Fibroblast of skin of abdomen (primary cell): ENCODE results near the gene PRSS38.
"Not testable (repeated sequence)": the region's sequence is repeated elsewhere in the genome, so short reads cannot be mapped to it uniquely, and the experiment has no call there.

Source experiments
- DNase-seq: peaks from one replicate; pipeline ENCODE4 v3.0.0-alpha.2; 2013

The PRSS38 gene

DNA sequence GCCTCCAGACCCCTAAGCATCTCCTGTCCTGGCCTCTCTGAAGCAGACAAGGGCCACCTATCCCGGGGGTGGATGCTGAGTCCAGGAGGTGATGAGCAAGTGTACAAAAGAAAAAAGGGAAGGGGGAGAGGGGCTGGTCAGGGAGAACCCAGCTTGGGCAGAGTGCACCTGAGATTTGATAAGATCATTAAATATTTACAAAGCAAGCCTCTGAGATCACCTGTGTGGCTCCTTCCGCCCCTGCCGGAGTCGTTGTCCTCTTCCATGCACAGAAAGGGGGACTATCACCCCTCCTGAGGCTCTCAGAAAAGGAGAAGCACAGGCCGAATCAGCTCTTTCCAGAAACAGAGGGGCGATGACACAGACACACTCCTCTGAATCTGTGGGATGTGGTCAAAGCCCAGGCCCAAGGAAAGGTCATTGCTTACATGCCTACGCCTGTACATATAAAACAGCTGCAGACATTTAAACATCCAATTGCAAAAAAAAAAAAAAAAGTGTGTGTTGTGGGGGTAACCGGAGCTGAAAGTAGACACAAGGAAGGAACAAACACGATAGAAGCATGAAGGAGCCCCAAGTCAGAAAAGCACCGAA lies 30.9 kb downstream of the PRSS38 start:
- no peak for DNase-seq

DNA sequence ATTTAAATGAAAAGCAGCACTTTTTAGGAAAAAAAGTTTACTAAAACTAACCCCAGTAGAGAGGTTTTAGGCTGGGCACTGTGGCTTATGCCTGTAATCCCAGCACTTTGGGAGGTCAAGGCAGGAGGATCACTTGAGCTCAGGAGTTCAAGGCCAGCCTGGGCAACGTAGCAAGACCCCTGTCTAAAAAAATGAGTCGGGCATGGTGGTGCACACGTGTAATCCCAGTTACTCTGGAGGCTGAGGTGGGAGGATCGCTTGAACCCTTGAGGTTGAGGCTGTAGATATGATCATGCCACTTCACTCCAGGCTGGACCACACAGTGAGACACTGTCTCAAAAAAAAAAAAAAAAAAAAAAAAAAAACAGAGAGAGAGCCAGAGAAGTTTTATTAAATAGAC lies 31.6 kb downstream of the PRSS38 start:
- DNase-seq = not testable (repeated sequence)

DNA sequence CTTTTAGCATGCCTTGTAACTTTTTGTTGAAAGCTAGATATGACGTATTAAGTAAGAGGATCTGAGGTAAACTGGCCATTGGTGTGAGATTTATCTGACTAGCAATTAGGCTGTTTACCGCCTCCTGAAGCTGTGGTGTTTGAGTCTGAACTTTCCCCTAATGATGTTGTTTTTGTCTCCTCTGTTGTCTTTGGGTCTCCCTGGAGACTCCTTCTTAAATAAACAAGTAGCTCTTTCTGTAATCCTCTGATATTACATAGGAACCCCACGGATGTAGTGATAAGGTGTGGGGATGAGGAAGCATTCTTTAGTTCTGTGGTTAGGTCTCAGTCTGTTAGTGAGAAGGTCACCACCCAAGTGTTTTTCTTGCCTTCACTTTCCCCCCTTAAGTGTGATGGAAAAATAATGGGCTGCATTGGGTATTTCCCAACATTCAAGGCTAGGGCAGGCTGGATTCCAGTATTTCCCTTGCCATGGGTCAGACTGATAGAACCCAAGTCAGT lies 33.0 kb downstream of the PRSS38 start:
- no peak for DNase-seq

DNA sequence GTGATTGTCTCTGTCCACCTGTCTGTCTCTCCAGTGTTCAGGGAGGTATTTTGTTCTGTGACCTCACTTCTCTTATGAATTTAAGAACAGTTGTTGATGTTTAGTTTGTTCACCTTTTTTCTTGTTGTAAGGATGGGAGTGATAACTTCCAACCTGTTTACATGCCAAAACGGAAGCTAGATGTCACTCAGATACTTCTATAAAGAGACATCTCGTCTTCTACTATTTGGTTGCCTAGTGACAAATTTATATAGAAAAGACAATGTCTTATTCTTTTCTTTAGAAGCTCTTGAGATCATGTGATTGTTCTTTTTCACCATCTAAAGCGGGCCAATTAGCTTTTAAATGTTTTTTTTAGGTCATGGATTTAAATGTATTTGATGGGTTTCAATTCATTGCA lies 33.8 kb downstream of the PRSS38 start:
- no peak for DNase-seq

DNA sequence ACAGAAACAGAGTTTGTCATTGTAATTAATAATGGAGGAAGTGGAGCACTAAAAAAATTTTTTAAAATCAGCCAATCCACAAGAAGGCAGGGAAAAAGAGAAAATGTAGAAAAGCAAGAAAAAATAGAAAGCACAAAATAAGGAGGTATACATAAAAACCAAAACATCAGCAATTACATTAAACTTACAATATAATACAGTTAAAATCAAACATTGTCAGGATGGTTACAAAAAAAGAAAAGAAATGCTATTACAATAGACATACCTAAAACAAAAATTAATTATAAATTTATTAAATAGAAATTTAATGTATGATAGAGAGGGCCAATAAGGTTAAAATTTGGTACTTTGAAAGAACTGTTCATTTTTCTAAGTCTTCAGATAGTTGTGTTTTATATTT lies 38.7 kb downstream of the PRSS38 start:
- no peak for DNase-seq

DNA sequence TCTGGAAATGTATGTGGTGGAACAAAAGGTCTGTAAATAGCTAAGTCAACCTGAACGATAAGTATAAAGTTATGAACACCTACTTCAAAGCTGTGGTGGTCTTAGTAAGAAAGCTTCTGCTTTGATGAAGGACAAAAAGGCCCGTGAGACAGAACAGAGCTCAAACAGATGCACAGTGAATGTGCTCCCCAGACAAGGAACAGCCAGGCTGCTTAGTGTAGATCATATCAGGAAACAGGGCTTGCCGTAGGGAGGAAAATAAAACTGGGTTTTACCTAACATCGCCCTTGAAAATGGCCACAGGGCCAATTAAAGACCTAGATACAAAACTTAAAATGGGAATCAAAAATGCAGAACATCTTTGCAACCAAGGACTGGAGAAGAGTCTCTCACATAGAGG lies 40.2 kb downstream of the PRSS38 start:
- DNase-seq = no peak

DNA sequence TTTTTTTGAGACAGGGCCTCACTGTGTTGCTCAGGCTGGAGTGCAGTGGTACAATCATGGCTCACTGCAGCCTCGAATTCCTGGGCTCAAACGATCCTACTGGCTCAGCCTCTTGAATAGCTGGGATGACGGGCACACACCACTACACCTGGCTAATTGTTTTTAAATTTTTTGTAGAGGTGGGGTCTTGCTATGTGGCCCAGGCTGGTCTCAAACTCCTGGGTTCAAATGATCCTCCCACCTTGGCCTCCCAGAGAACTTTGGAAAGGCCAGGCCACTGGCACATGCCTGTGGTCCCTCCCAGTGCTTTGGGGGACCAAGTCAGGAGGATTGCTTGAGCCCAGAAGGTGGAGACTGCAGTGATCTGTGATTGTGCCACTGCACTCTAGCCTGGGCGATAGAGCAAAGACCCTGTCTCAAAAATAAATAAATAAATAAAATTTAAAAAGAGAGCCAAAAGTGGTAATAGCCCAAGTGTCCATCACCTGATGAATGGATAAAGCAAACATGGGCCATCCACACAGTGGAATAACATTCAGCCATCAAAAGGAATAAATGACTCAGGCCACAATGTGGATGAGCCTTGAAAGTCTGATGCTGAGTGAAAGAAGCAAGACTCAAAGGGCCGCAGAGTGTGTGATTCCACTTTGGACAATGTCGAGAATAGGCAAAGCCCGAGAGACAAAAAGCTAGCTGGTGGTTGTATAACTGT lies 40.8 kb downstream of the PRSS38 start:
- no peak for DNase-seq

DNA sequence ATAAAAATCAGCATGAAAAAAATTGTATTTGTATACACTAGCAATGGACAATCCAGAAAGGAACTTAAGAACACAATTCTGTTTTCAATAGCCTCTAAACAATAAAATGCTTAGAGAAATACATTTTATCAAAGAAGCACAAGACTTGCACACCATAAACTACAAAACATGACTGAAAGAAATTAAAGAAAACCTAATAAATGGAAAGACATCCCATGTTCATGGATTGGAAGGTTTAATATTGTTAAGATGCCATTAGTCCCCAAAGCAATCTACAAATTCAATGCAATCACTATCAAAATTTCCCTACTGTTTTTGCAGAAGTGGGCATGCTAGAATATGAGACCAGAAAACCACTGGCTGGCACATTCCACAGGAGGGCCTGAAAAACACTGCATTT lies 49.4 kb downstream of the PRSS38 start:
- no peak for DNase-seq

DNA sequence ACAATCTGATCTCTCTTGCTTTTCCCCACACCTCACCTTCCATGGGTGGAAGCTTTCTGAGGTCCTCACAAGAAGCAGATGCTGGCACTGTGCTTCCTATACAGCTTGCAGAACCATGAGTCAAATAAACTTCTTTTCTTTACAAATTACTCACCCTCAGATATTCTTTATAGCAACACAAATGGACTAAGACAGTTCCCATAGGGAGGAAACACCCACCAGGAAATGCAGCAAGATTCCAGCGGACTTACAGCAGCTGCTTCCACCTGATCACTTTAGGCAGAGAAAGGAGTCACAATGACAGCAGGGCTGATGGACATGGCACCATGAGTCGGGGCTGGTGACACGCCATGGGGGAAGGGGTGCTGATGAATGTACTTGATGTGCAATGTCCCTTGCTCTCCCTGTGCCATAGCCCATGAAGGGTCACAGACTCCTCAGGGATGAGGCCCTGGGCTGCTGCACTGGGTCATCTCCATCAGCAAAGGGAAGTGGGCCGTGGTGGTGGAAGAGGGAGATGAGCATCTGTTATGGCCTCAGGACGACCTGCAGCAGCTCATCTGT lies 53.9 kb downstream of the PRSS38 start:
- peak; percentile 38 for DNase-seq

DNA sequence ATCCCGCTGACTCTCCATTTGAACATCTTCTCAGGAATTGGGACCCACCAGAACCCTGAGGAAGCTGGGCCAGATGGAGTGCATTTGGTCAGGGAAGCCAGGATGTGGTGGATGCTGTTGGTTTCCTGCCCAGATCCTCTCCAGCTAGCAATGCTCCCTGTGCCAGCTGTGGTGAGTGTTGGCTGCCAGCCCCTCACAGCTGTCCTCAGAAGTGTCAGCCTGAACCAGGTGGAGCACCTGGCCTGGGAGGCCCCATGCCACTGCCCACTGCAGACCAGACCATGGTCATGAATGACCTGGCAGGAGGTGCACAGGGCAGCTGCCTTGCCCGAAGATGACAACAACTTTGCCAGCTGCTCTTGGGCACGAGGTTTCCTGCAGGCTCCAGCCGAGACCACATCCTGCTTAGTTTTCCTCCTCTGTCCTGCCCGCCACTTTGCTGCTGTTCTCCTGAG lies 54.4 kb downstream of the PRSS38 start:
- peak; percentile 76 for DNase-seq

DNA sequence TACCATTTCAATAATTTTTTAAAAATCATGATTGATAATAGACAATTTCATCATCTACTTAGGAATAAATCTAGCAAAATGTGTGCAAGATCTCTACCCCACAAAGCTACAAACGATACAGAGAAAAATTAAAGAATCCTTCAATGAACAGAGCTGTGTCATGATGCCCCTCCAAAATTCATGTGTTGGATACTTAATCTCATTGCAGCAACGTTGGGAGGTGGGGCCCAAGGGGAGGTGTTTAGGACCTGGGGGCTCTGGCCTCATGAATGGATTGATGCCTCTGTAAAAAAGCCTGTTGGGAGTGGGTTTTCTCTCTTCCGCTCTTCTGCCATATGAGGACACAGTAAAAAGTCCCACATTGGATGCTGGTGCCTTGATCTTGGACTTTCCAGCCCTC lies 54.9 kb downstream of the PRSS38 start:
- DNase-seq = no peak

DNA sequence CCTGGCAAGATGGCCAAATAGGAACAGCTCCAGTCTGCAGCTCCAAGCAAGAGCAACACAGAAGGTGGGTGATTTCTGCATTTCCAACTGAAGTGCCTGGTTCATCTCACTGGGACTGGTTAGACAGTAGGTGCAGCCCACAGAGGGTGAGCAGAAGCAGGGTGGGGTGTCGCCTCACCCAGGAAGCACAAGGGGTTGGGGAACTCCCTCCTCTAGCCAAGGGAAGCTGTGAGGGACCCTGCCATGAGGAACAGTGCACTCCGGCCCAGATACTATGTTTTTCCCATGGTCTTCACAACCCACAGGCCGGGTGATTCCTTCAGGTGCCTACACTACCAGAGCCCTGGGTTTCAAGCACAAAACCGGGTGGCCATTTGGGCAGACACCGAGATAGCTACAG lies 56.4 kb downstream of the PRSS38 start:
- not testable (repeated sequence) for DNase-seq

DNA sequence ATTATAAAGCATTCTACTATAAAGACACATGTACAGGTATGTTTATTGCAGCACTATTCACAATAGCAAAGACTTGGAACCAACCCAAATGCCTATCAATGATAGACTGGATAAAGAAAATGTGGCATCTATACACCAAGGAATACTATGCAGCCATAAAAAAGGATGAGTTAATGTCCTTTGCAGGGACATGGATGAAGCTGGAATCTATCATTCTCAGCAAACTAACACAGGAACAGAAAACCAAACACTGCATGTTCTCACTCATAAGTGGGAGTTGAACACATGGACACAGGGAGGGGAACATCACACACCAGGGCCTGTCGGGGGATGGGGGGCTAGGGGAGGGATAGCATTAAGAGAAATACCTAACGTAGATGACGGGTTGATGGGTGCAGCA lies 62.3 kb downstream of the PRSS38 start:
- not testable (repeated sequence) for DNase-seq

DNA sequence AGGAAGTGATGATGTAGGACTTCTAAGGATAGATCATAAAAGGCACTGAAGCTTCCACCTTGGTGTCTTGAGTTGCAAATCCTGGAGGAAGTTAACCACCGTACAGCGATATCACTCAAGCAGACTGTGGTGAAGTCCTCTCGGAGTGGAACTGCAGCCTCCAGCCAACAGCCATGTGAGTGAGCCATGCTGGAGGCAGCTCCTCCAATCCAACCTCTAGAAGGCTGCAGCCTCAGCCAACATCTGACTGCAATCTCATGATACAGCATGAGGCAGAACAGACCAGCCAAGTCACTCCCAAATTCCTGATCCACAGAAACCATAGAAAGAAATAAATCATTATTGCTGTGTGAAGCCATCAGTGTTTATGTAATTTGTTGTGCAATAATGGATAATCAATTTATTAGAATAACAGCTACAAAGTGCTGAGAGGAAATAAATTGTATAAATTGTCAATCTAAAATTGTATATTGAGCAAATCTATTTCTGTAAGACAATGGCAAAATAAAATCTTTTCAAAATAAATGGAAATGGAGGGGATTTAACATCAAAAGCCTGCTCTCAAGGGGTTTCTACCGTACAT lies 65.0 kb downstream of the PRSS38 start:
- no peak for DNase-seq

DNA sequence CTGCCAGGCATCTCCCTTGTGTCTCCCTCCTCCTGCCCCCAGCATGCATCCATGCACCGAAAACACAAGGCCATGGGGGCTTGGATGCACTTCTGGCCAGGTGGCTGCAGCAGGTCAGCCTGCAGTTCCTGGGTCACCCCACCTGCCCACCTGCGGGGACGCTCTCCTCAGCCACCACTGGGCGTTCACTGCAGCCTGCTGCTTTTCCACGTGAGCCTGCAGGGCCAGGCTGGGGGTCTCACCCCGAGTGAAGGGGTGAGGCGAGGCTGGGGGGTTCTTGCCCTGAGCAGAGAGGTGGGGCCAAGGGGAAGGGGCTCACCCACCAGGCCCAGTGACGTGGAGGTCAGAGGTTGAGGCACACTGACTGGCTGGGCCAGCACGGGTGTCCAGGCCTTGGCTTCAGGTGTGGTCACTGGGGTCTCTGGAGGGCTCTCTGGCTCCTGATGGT lies 67.6 kb downstream of the PRSS38 start:
- DNase-seq = no peak

DNA sequence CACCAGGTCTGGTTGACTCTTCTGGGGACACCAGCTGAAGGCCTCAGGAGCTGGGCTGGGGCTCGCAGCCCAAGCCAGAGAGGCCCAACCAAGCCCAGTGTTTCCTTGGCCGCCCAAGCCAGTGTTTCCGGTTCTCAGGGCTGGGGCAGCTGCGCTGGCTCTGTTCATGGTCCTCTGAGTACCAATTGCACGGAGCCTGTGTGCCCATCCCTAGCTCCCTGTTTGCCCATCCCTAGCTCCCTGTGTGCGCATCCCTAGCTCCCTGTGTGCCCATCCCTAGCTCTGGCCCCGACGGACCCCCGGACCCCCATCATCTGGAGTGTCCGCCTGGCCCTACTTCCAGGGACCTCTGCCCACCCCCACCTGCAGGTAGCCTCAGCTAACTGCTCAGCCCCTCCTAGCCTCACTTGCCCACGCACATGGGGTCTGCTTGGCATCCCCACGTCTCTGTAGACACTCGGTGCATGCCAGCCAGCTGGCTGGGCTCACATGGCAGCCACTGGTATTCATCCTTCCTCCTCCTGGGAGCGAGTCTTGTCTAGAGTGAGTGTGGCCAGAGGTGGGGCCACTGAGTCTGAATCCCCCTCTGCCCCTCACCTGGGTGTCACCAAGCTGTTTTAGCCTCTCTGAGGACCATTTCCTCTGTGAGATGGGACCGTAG lies 68.3 kb downstream of the PRSS38 start:
- DNase-seq = no peak

DNA sequence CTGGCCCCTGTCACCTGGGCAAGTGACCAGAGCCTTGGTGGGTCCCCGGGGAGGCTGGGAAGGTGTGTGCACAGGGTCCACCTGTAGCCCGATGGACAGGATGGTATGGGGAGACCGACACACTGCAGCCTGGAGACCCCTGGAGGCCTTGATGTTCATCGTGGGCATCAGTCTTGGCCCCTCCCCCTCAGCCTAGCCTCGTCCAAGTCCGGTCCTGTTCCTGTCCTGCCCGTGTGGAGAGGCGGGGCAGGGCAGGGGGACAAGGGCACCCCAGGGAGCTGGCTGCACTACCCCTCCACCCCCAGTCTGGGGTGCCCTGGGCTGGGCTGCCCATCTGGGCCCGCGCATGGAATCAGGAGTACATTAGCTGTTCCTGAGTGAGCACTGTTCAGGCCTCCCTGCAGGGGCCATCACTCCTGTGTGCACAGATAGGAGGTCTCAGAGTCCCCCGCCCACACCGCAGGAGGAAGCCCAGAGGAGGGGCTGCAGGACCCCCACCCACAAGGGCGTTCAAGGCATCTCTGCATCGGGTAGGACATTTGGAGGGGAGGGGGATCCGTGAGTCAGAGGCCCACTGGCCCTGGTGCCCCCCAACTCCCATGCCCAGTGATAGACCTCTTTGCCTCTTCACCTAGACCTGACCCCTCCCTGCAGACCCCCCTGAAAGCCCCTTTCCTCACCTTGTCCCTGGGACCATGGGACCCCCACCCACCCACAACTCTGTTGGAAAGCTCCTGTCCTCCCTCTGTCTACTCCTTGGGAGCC lies 69.1 kb downstream of the PRSS38 start:
- DNase-seq = no peak

DNA sequence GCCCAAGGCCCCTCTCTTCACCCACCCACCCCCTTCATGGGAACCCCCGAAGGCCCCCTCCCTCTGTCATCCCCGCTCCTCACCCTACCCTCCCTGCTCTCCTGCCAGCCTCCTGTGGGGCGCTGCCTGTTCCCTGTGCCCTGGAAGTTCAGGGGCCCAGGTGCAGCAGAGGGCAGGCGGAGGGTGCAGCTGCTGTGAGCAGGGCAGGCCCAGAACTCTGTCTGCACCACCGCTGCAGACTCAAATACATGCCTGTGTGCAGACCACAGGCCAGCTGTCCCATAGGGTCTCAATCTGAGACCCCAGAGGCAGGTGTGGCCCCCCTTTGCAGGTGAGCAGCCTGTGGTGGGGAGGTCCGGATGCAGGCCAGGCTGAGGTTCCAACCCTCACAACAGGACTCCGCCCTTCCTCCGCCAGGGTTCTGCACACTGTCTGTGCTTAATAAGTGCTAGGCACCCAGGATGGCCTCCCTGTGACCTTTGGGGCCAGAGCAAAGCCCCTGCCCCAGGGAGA lies 69.7 kb downstream of the PRSS38 start:
- no peak for DNase-seq

DNA sequence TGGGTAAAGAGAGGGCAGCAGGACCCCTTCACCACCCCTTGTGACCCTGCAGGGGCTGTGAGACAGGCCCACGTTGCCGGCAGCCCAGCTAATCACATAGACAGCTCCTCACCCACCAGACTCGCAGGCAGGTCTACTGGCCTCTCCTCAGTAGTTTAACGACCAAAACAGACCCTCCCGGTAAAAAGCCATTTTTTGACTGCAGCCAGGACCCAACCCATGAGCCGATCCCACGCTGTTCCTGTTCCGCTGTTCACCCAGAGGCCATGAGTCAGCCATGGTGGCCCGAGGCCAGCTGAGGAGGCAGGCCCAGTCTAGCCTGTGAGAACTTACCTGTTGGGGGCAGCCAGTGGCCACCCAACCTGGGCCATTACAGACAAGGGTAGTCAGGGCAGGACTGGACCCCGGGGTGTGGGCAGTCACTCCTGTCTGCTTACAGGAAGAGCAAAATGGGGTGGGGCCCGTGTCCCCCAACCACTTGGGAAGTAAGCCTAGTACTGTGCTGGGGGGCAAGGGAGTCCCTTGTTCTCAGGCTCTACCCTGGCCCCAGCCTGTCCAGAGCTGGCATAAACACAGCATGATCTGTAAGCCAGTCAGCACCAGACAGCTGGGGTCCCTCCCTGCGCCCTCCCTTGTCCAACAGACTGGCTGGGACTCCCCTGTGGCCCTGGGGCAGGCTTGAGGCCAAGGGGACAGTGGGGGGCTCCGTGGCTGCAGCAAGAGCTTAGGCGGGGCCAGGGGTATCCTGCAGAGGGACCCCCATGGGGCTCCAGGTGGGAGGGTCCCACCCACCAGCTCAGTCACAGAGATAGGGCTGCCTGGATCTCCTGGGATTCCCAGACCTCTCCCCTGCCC lies 70.4 kb downstream of the PRSS38 start:
- peak; percentile 48 for DNase-seq

DNA sequence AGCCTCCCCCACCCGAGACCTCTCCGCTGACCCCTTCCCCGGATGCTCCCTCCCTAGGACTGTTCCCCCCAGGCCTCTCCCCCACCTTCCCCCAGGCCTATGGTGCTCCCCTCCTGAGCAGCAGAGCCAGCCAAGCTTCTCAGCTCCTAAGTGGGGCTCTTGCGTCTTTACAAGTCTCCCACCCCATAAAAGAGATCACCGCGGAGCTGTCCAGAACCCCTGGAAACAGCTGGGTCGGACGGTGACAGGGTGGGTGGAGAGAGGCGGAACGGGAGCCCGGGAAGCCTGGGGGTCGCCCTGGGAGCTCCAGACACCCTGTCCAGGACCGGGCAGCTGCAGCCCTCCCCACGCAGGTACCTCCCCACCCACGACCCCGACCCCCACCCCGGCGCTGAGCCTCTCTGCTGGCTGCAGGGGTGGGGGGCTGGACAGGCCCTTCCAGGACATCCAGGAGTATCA lies 71.1 kb downstream of the PRSS38 start:
- no peak for DNase-seq
